Natural killer cell (primary cell): ENCODE data around the gene ERC1. TPM values are rescaled to one million over a fixed set of nuclear protein-coding genes. Genes with fewer than 3 reads are reported as not detected.
"Not testable (repeated sequence)": the region's sequence is repeated elsewhere in the genome, so short reads cannot be mapped to it uniquely, and the experiment has no call there.

Experiments
- ATAC-seq, 3 donors: fragments of 150-1000 bp in 2 of 3; fragments of 200-7000 bp in 1 of 3; cut with Tn5 transposase; 1 replicate in 1 of 3; 2 replicates in 2 of 3; pipeline ENCODE4 v1.10.0; 2021; ENCODE audit warnings: mild to moderate bottlenecking in 2 of 3, moderate library complexity in 2 of 3
- DNase-seq, 2 donors: peaks; one replicate each; pipeline versions ENCODE4 v3.0.0 to v3.0.0-alpha.2; 2013 to 2021; ENCODE audit warnings: mixed read lengths in 1 of 2
- H3K27ac ChIP-seq: one replicate; pipeline ENCODE4 v1.5.1; 2013; ENCODE audit warnings: mild to moderate bottlenecking, low read length
- H3K27me3 ChIP-seq: one replicate; pipeline ENCODE4 v1.6.1; 2013; ENCODE audit warnings: low read length; ENCODE audit not compliant: control insufficient read depth, insufficient read depth
- H3K36me3 ChIP-seq: one replicate; pipeline ENCODE4 v1.6.1; 2013; ENCODE audit warnings: low read length; ENCODE audit not compliant: control insufficient read depth, insufficient read depth
- H3K4me1 ChIP-seq: one replicate; pipeline ENCODE4 v1.6.1; 2013; ENCODE audit warnings: low read length; ENCODE audit not compliant: control insufficient read depth, insufficient read depth
- H3K4me3 ChIP-seq: one replicate; pipeline ENCODE4 v1.5.1; 2013; ENCODE audit warnings: low read length
- H3K9me3 ChIP-seq: one replicate; pipeline ENCODE4 v1.6.1; 2013; ENCODE audit warnings: low read length; ENCODE audit not compliant: control insufficient read depth, insufficient read depth
- H3K27ac Mint-ChIP-seq, 2 donors: one replicate each; pipeline ENCODE4 v1.8.0; 2022; ENCODE audit warnings: mild to moderate bottlenecking in 2 of 2, mixed read lengths in 2 of 2, moderate library complexity in 1 of 2
- H3K27me3 Mint-ChIP-seq, 2 donors: one replicate each; pipeline ENCODE4 v1.8.0; 2022; ENCODE audit warnings: low read depth in 2 of 2, mixed read lengths in 2 of 2
- H3K36me3 Mint-ChIP-seq: one replicate; pipeline ENCODE4 v1.8.0; 2022; ENCODE audit warnings: mixed read lengths
- H3K4me1 Mint-ChIP-seq, 2 donors: one replicate each; pipeline ENCODE4 v1.8.0; 2022; ENCODE audit warnings: mixed read lengths in 2 of 2
- H3K4me3 Mint-ChIP-seq: one replicate; pipeline ENCODE4 v1.8.0; 2022; ENCODE audit warnings: mild to moderate bottlenecking, moderate library complexity, mixed read lengths
- H3K9me3 Mint-ChIP-seq, 2 donors: one replicate each; pipeline ENCODE4 v1.8.0; 2022; ENCODE audit warnings: mixed read lengths in 2 of 2
- CTCF ChIP-seq: fragments of 200-600 bp; IDR thresholded peaks from one replicate; pipeline ENCODE4 v1.8.0; 2022; ENCODE audit warnings: antibody characterized with exemption
- WGBS: methylation state at CpG from one replicate; pipeline ENCODE4 v1.1.7; 2013; ENCODE audit warnings: missing lambda C conversion rate; ENCODE audit not compliant: insufficient coverage; 5-methylcytosine and 5-hydroxymethylcytosine counted together
- intact Hi-C: fragments of 100-400 bp; cut with micrococcal nuclease; formaldehyde crosslinking; loops from one replicate; pipeline ENCODE4 v1.14.2; 2022
- total RNA-seq, 4 donors: library from RNA; stranded (reverse); fragments of 120-200 nt in 1 of 4; gene quantifications; one replicate each; pipeline versions ENCODE4 v1.2.3 to v1.2.4, GENCODE V29; 2013 to 2022

The ERC1 gene
- total RNA-seq, 3 donors from 2014 or later (not counting 1 experiment from before 2014, with no cell fraction given) = 43.5 to 54.0 (median 44.9) TPM

GRCh38 chr12:1250641-1251040 lies 259.6 kb downstream of the ERC1 start:
- Mint-ChIP-seq H3K36me3 (no peaks in the 10 kb centered on the region), H3K4me1 (no peaks in the 10 kb centered on the region), H3K27ac (no peak overlapping the region), H3K9me3 (no peaks in the 10 kb centered on the region), H3K4me3 (no peak overlapping the region), H3K27me3 (no peaks in the 10 kb centered on the region)
- Histone ChIP-seq H3K4me1 (no peaks in the 10 kb centered on the region), H3K27me3 (no peaks in the 10 kb centered on the region), H3K9me3 (no peaks in the 10 kb centered on the region), H3K36me3 (no peaks in the 10 kb centered on the region), H3K4me3 (no peak overlapping the region), H3K27ac (no peak overlapping the region)
- intact Hi-C loops = no loop called here
- 90% methylated on average over 2 of the region's 3 CpGs for WGBS
- DNase-seq (no peak), ATAC-seq (no peak)
- no peak for TF ChIP-seq CTCF

- H3K9me3 Mint-ChIP-seq = no peaks in the 10 kb centered on the region
- TF ChIP-seq CTCF = no peak
- Histone ChIP-seq H3K27me3 (no peaks in the 10 kb centered on the region), H3K27ac (no peak overlapping the region), H3K36me3 (peaks cover 2% of the 10 kb centered on the region), H3K4me3 (no peak overlapping the region), H3K4me1 (no peaks in the 10 kb centered on the region), H3K9me3 (no peaks in the 10 kb centered on the region)
- no peaks in the 10 kb centered on the region for H3K4me1 Mint-ChIP-seq
- no peaks in the 10 kb centered on the region for H3K36me3 Mint-ChIP-seq
- H3K4me3 Mint-ChIP-seq = no peak overlapping the region
- DNase-seq (no peak), ATAC-seq (no peak)
- H3K27me3 Mint-ChIP-seq = no peaks in the 10 kb centered on the region
- intact Hi-C loops = no loop called here
- H3K27ac Mint-ChIP-seq = no peak overlapping the region
- 92% methylated on average over 2 of the region's 2 CpGs for WGBS
These were observed 261.7 kb downstream of the ERC1 start for GRCh38 chr12:1252758-1253157.

GRCh38 chr12:1255125-1255524 lies 264.1 kb downstream of the ERC1 start:
- WGBS = 96% methylated on average over 6 of the region's 6 CpGs

GRCh38 chr12:1255854-1256253 lies 264.8 kb downstream of the ERC1 start:
- H3K9me3 ChIP-seq, ATAC-seq, H3K27ac Mint-ChIP-seq, intact Hi-C loops, H3K4me3 Mint-ChIP-seq, H3K4me1 Mint-ChIP-seq, DNase-seq, H3K27ac ChIP-seq, H3K36me3 Mint-ChIP-seq, H3K27me3 ChIP-seq, H3K36me3 ChIP-seq, H3K9me3 Mint-ChIP-seq, H3K4me3 ChIP-seq, H3K4me1 ChIP-seq, H3K27me3 Mint-ChIP-seq: not testable (repeated sequence)
- WGBS = 83% methylated on average over 4 of the region's 4 CpGs

More at GRCh38 chr12:1255125-1255524, 264.1 kb downstream of the ERC1 start:
- H3K27ac Mint-ChIP-seq, H3K4me3 ChIP-seq, ATAC-seq, H3K36me3 Mint-ChIP-seq, DNase-seq, H3K9me3 Mint-ChIP-seq, intact Hi-C loops, H3K27ac ChIP-seq, H3K4me1 Mint-ChIP-seq, H3K36me3 ChIP-seq, H3K27me3 Mint-ChIP-seq, H3K9me3 ChIP-seq, H3K27me3 ChIP-seq, H3K4me3 Mint-ChIP-seq, H3K4me1 ChIP-seq: not testable (repeated sequence)

GRCh38 chr12:1256285-1256684 lies 265.3 kb downstream of the ERC1 start:
- DNase-seq = no peak
- Mint-ChIP-seq H3K36me3 (no peaks in the 10 kb centered on the region), H3K4me3 (no peak overlapping the region), H3K4me1 (no peaks in the 10 kb centered on the region), H3K27me3 (no peaks in the 10 kb centered on the region), H3K27ac (no peak overlapping the region), H3K9me3 (no peaks in the 10 kb centered on the region)
- H3K36me3 ChIP-seq = peaks cover 2% of the 10 kb centered on the region
- H3K27me3 ChIP-seq = no peaks in the 10 kb centered on the region
- H3K9me3 ChIP-seq = no peaks in the 10 kb centered on the region
- TF ChIP-seq CTCF = no peak
- ATAC-seq = no peak
- H3K4me1 ChIP-seq = no peaks in the 10 kb centered on the region
- WGBS = 100% methylated on average over 1 of the region's 2 CpGs
- no peak overlapping the region for H3K4me3 ChIP-seq
- no peak overlapping the region for H3K27ac ChIP-seq
- intact Hi-C loops = no loop called here
